ENCODE results near the gene IL17C. TPM values are rescaled to one million over a fixed set of nuclear protein-coding genes. Genes with fewer than 3 reads are reported as not detected.

Gene IL17C
- total and polyA plus RNA-seq, 2 donors (not counting 3 experiments of a cell fraction or from before 2014, with no cell fraction given), result 0.17 TPM; not detected in 1

DNA sequence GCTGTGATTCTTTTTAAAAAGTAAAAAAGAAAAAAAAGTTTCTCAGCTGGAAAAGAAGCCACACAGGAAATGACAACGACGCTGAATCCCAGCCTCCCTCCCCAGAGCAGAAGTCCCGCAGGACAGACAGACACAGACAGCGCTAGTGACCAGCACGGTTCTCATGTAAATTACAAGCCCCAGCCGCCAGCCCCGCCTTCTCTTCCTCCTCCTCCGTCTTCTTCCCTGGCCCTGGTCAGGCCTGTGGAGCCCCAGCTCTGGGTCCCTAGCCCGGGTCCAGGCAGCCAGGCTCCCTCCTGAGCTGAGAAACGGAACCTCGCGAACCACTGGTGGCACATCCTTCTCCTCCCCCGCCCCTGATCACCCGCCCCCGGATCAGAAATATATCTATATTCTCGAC, 7.0 kb upstream of the IL17C start:
- Histone ChIP-seq H4K20me1 (replicated peaks; ENCODE audit: control insufficient read depth, extremely low read depth, insufficient read depth, low read length) (no peaks in the 10 kb centered on the region), H3K9me3 (replicated peaks; ENCODE audit: control insufficient read depth, insufficient read depth, low read length) (no peaks in the 10 kb centered on the region), H3K4me1 (ENCODE audit: control insufficient read depth, extremely low read depth, insufficient read depth, low read length) (peaks cover 8% of the 10 kb centered on the region), H3K9ac (replicated peaks; ENCODE audit: extremely low read depth, insufficient read depth, low read length) (no peak overlapping the region), H3K9me1 (replicated peaks; ENCODE audit: control insufficient read depth, extremely low read depth, insufficient read depth, low read length) (no peaks in the 10 kb centered on the region), H3K36me3 (ENCODE audit: control insufficient read depth in 2 of 2, extremely low read depth in 1 of 2, insufficient read depth in 2 of 2, low read length in 2 of 2) (peaks cover 2 to 16% of the 10 kb centered on the region in 2 experiments), H2AFZ (ENCODE audit: low read depth, low read length) (no peak overlapping the region), H3K4me2 (ENCODE audit: insufficient read depth, low read length) (no peak overlapping the region), H3K79me2 (ENCODE audit: control insufficient read depth, insufficient read depth, low read length) (no peaks in the 10 kb centered on the region), H3K27me3 (ENCODE audit: control insufficient read depth in 2 of 2, insufficient read depth in 2 of 2, low read length in 2 of 2) (no peaks in the 10 kb centered on the region), H3K4me3 (replicated peaks in 1 of 3; ENCODE audit: insufficient read depth in 1 of 3, low read depth in 1 of 3, low read length in 3 of 3) (no peak overlapping the region), H3K27ac (ENCODE audit: insufficient read depth, low read depth, low read length) (no peak overlapping the region)
- intact Hi-C loops (cut with micrococcal nuclease) (no loop called here), dilution Hi-C loops (cut with MboI; ENCODE audit: extremely low pct_ligation_motif_present, low sequenced_read_pairs) (no loop called here)
- CTCF ChIA-PET, result no interaction called here
- TSS peak; percentile 94 for BruUV-seq (replicated peaks)
- TF ChIP-seq MYC (IDR thresholded peaks at IDR 0.05; ENCODE audit: low read depth, low read length) (no peak), POLR2AphosphoS5 (IDR thresholded peaks at IDR 0.05; ENCODE audit: insufficient read depth, low read depth, low read length) (no peak), GATA2 (IDR thresholded peaks at IDR 0.05; ENCODE audit: insufficient read depth, insufficient read length, low read depth, low read length) (no peak), POLR2A (IDR thresholded peaks at IDR 0.05; ENCODE audit: low read depth, low read length) (no peak), JUN (IDR thresholded peaks at IDR 0.05; ENCODE audit: borderline replicate concordance, insufficient read depth, insufficient read length, low read depth) (no peak), MAX (IDR thresholded peaks at IDR 0.05; ENCODE audit: insufficient read depth, insufficient read length) (no peak), EZH2 (IDR thresholded peaks at IDR 0.05; ENCODE audit: borderline replicate concordance, low read depth, low read length, severe bottlenecking) (no peak), FOS (IDR thresholded peaks at IDR 0.05; ENCODE audit: borderline replicate concordance, insufficient read depth, low read length) (no peak)
- TF ChIP-seq, protein P1, sequence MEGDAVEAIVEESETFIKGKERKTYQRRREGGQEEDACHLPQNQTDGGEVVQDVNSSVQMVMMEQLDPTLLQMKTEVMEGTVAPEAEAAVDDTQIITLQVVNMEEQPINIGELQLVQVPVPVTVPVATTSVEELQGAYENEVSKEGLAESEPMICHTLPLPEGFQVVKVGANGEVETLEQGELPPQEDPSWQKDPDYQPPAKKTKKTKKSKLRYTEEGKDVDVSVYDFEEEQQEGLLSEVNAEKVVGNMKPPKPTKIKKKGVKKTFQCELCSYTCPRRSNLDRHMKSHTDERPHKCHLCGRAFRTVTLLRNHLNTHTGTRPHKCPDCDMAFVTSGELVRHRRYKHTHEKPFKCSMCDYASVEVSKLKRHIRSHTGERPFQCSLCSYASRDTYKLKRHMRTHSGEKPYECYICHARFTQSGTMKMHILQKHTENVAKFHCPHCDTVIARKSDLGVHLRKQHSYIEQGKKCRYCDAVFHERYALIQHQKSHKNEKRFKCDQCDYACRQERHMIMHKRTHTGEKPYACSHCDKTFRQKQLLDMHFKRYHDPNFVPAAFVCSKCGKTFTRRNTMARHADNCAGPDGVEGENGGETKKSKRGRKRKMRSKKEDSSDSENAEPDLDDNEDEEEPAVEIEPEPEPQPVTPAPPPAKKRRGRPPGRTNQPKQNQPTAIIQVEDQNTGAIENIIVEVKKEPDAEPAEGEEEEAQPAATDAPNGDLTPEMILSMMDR (IDR thresholded peaks at IDR 0.05; ENCODE audit: extremely low read depth in 1 of 2, insufficient read depth in 1 of 2, low read depth in 1 of 2, low read length in 2 of 2), result no peak
- DNase-seq (ENCODE audit: low read depth, low spot score), result no peak
- POLR2A ChIA-PET, result no interaction called here
- FAIRE-seq, result no peak

Measured in endothelial cell of umbilical vein (primary cell).